ENCODE data around the gene PSRC1. TPM values are rescaled to one million over a fixed set of nuclear protein-coding genes. Genes with fewer than 3 reads are reported as not detected.

The PSRC1 gene
- total RNA-seq, 1 donor from 2014 or later = 7.4 TPM

- DNase-seq (ENCODE audit: low spot score) = no peak
Measured at GRCh38 chr1:109258481-109259466, 24.2 kb downstream of the PSRC1 start.

DNA sequence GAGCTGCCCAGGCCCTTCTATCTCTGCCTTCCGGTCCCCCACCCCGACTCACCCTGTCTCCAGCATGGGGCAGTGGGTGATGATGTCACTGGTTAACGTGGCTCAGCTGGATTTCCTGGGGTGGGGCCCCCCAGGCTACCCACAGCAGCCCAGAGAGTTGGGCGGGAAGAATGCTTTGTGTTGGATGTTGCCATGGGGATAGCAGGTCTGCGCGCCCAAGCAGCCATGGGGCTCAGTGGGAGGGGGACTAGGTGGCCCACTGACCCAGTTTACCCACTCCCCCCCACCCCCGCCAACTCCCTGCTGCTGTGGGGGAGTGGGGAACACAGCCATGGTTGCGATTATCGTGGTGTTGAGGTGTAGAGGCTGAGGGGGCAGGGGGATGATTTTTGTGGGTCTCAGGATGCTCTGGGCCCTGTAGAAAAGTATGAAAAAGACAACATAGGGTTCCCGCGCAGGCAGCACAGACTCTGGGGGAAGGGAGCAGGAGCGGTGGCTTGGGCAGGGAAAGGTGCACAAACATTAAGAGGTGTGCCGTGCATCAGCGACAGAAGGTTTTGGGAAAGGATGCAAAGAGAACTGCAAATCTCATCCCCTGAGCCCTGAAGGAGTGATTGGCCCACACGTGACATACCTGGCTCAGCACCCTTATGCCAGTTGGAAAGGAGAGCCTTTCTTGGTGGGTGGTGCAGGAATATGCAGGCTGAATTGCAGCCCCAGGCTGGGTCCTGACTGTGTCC, 25.1 kb downstream of the PSRC1 start:
- no peak for DNase-seq (ENCODE audit: low spot score)

DNA sequence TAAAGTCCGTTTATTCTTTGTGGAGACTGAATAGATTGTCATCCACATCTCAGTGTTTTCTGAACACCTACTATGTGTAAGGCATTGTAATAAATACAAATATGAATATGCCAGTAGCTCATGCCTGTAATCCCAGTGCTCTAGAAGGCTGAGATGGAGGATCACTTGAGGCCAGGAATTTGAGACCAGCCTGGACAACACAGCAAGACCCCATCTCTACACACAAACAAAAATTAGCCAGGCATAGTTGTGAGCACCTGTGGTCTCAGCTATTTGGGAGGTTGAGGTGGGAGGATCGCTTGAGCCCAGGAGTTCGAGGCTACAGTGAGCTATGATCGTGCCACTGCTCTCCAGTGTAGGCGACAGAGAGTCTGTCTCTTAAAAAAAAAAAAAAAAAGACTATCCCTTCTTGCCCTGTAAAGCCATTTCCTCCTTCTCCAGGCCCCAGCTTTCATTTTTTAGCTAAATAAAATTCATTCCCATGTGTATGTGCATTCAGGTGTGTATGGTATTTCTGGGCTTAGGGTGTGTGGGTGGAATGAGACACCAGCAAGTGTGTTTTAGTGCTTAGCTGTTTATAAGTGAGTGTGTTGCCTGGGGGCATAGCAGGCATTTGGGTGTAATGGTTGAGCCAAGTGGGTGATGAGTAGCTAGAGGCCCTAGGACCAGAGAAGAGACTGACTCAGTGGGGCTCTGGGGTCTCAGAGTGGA, 25.8 kb downstream of the PSRC1 start:
- DNase-seq (ENCODE audit: low spot score) = no peak

GRCh38 chr1:109256085-109256484, 26.9 kb downstream of the PSRC1 start:
- DNase-seq (ENCODE audit: low spot score) = no peak

DNA sequence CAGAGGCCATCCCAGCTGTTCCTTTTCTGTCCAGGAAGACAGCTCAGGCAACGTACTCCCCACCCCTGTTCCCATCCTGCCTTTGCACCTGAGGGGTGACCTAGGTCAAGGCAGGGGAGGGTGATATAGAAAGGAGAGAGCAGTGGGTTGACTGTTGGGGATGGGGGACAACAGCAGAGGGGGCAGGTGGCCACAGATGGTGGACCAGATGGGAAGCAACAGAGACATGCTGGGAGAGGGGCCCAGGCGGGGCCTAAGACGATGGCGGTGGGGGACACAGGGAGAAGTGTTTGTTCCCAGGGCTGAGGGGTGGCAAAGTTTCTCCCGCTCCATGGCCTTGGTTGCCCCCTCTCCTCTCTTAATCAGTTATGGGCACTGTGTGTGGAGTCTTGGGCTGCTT, 27.3 kb downstream of the PSRC1 start:
- DNase-seq (ENCODE audit: low spot score) = no peak

GRCh38 chr1:109255097-109255651, 27.8 kb downstream of the PSRC1 start:
- DNase-seq (ENCODE audit: low spot score) = no peak

GRCh38 chr1:109254621-109255096, 28.3 kb downstream of the PSRC1 start:
- no peak for DNase-seq (ENCODE audit: low spot score)

GRCh38 chr1:109253803-109254620, 28.9 kb downstream of the PSRC1 start:
- no peak for DNase-seq (ENCODE audit: low spot score)

- peak; percentile 44 for DNase-seq (ENCODE audit: low spot score)
Measured at GRCh38 chr1:109252893-109253802, 29.8 kb downstream of the PSRC1 start.

DNA sequence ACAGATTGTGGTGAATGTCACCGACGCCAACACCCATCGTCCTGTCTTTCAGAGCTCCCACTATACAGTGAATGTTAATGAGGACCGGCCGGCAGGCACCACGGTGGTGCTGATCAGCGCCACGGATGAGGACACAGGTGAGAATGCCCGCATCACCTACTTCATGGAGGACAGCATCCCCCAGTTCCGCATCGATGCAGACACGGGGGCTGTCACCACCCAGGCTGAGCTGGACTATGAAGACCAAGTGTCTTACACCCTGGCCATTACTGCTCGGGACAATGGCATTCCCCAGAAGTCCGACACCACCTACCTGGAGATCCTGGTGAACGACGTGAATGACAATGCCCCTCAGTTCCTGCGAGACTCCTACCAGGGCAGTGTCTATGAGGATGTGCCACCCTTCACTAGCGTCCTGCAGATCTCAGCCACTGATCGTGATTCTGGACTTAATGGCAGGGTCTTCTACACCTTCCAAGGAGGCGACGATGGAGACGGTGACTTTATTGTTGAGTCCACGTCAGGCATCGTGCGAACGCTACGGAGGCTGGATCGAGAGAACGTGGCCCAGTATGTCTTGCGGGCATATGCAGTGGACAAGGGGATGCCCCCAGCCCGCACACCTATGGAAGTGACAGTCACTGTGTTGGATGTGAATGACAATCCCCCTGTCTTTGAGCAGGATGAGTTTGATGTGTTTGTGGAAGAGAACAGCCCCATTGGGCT, 30.6 kb downstream of the PSRC1 start:
- no peak for DNase-seq (ENCODE audit: low spot score)

DNA sequence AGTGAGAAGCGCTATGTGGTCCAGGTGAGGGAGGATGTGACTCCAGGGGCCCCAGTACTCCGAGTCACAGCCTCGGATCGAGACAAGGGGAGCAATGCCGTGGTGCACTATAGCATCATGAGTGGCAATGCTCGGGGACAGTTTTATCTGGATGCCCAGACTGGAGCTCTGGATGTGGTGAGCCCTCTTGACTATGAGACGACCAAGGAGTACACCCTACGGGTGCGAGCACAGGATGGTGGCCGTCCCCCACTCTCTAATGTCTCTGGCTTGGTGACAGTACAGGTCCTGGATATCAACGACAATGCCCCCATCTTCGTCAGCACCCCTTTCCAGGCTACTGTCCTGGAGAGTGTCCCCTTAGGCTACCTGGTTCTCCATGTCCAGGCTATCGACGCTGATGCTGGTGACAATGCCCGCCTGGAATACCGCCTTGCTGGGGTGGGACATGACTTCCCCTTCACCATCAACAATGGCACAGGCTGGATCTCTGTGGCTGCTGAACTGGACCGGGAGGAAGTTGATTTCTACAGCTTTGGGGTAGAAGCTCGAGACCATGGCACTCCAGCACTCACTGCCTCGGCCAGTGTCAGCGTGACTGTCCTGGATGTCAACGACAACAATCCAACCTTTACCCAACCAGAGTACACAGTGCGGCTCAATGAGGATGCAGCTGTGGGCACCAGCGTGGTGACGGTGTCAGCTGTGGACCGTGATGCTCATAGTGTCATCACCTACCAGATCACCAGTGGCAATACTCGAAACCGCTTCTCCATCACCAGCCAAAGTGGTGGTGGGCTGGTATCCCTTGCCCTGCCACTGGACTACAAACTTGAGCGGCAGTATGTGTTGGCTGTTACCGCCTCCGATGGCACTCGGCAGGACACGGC, 31.4 kb downstream of the PSRC1 start:
- DNase-seq (ENCODE audit: low spot score) = no peak

GRCh38 chr1:109250454-109251276, 32.3 kb downstream of the PSRC1 start:
- DNase-seq (ENCODE audit: low spot score) = no peak

- no peak for DNase-seq (ENCODE audit: low spot score)
Measured at GRCh38 chr1:109249654-109250401, 33.1 kb downstream of the PSRC1 start.

DNA sequence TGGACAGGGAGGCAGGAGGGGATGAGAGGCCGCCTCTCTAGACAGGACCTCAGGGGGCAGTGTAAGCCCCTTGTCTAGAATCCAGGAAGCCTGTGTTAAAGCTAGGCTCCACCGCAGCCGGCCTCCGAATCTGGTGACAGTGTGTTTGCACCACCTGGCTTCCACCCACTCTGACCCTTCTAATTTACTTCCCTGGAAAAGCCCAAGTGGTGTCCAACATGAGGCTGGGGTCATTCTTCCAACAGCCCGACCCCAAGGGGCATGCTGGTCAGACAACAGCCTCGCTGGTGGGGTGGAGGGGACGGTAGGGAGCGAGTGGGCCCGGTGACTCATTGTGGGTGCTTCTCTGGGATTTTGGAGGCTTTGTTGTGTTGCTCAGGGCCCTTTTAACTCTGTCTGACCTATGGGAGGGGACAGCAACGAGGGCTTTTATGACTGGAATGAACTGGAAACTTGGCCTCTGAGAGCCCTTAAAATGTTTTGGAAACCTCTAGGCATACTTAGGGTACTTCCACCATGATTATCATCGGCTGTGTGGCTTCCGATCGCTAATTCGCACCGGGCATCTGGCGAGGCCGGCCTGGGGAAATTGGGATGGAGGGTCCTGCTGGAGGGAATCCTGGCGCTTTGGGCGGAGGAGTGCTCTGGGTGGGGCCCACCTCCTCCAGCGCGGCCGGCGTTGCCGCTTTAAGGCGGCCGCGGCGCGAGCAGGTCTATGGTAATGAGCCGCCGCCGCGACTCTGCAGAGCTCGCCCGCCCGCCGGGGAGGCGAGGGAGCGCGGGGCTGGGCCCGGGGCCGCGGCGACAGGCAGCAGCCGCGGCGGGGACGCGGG, 33.9 kb downstream of the PSRC1 start, which contains the start of gene CELSR2:
Gene CELSR2 (plus strand): TSS at position 743 of the 833 bp plus-strand sequence. CDS start 541 bp downstream, outside the sequence.
- DNase-seq (ENCODE audit: low spot score) = no peak

- no peak for DNase-seq (ENCODE audit: low spot score)
Measured at GRCh38 chr1:109248444-109248796, 34.5 kb downstream of the PSRC1 start.
